ENCODE results near the gene LCP1. TPM values are rescaled to one million over a fixed set of nuclear protein-coding genes. Genes with fewer than 3 reads are reported as not detected.

The LCP1 gene
- total and polyA plus RNA-seq, 3 donors from 2014 or later, result 24.1 to 80.5 (median 48.7) TPM

- no peaks in the 10 kb centered on the region for H3K27me3 ChIP-seq
- 61 to 65% methylated on average over 3 of the region's 3 CpGs for WGBS, 2 donors
- H3K4me1 ChIP-seq, result no peaks in the 10 kb centered on the region
- no peak overlapping the region for H3K4me3 ChIP-seq
- no peak for DNase-seq
- H3K27ac ChIP-seq, result no peak overlapping the region
- intact Hi-C loops (cut with DNase I; ENCODE audit: low total_unique reads), result no loop called here
- no peak for TF ChIP-seq POLR2A (IDR thresholded peaks at IDR 0.05)
- no peak for TF ChIP-seq CTCF (IDR thresholded peaks at IDR 0.05)
- H3K9me3 ChIP-seq, result no peaks in the 10 kb centered on the region
- no peaks in the 10 kb centered on the region for H3K36me3 ChIP-seq (ENCODE audit: low read depth, missing control alignments)
These were observed 5.2 kb downstream of the LCP1 start for GRCh38 chr13:46176756-46177155.

- no peak overlapping the region for H3K27ac ChIP-seq
- no peaks in the 10 kb centered on the region for H3K4me1 ChIP-seq
- no peak overlapping the region for H3K4me3 ChIP-seq
- no peaks in the 10 kb centered on the region for H3K9me3 ChIP-seq
- WGBS, 2 donors, result 88% methylated on average over 2 of the region's 2 CpGs
- no peaks in the 10 kb centered on the region for H3K36me3 ChIP-seq (ENCODE audit: low read depth, missing control alignments)
- no peak for DNase-seq
- TF ChIP-seq POLR2A (IDR thresholded peaks at IDR 0.05), result no peak
- TF ChIP-seq CTCF (IDR thresholded peaks at IDR 0.05), result no peak
- H3K27me3 ChIP-seq, result no peaks in the 10 kb centered on the region
- intact Hi-C loops (cut with DNase I; ENCODE audit: low total_unique reads), result no loop called here
These were observed 8.3 kb downstream of the LCP1 start for GRCh38 chr13:46173656-46174055.

GRCh38 chr13:46172531-46172991 lies 9.4 kb downstream of the LCP1 start:
- H3K27me3 ChIP-seq, result no peaks in the 10 kb centered on the region
- no peaks in the 10 kb centered on the region for H3K9me3 ChIP-seq
- TF ChIP-seq CTCF (IDR thresholded peaks at IDR 0.05), result no peak
- 83 to 91% methylated on average over 6 of the region's 6 CpGs for WGBS, 2 donors
- H3K4me1 ChIP-seq, result peaks cover 3% of the 10 kb centered on the region
- no peak for DNase-seq
- intact Hi-C loops (cut with DNase I; ENCODE audit: low total_unique reads), result no loop called here
- H3K27ac ChIP-seq, result no peak overlapping the region
- H3K4me3 ChIP-seq, result no peak overlapping the region
- no peaks in the 10 kb centered on the region for H3K36me3 ChIP-seq (ENCODE audit: low read depth, missing control alignments)

- H3K36me3 ChIP-seq (ENCODE audit: low read depth, missing control alignments), result no peaks in the 10 kb centered on the region
- no peak for TF ChIP-seq CTCF (IDR thresholded peaks at IDR 0.05)
- no peak for TF ChIP-seq POLR2A (IDR thresholded peaks at IDR 0.05)
- intact Hi-C loops (cut with DNase I; ENCODE audit: low total_unique reads), result no loop called here
- no peaks in the 10 kb centered on the region for H3K9me3 ChIP-seq
- H3K4me1 ChIP-seq, result peaks cover 3% of the 10 kb centered on the region
- 95 to 96% methylated on average over 7 of the region's 7 CpGs for WGBS, 2 donors
- DNase-seq, result no peak
- H3K4me3 ChIP-seq, result no peak overlapping the region
- no peak overlapping the region for H3K27ac ChIP-seq
- no peaks in the 10 kb centered on the region for H3K27me3 ChIP-seq
These were observed 10.2 kb downstream of the LCP1 start for GRCh38 chr13:46171739-46172138.

GRCh38 chr13:46171217-46171616 lies 10.8 kb downstream of the LCP1 start:
- intact Hi-C loops (cut with DNase I; ENCODE audit: low total_unique reads), result no loop called here
- no peak for TF ChIP-seq CTCF (IDR thresholded peaks at IDR 0.05)
- TF ChIP-seq POLR2A (IDR thresholded peaks at IDR 0.05), result no peak
- H3K9me3 ChIP-seq, result no peaks in the 10 kb centered on the region
- no peak overlapping the region for H3K27ac ChIP-seq
- WGBS, 2 donors, result 76 to 82% methylated on average over 4 of the region's 4 CpGs
- no peak overlapping the region for H3K4me3 ChIP-seq
- no peaks in the 10 kb centered on the region for H3K36me3 ChIP-seq (ENCODE audit: low read depth, missing control alignments)
- no peaks in the 10 kb centered on the region for H3K27me3 ChIP-seq
- peaks cover 3% of the 10 kb centered on the region for H3K4me1 ChIP-seq
- no peak for DNase-seq
